ENCODE results near the gene PRDX5.

PRDX5 gene

GRCh38 chr11:64298966-64299846 lies 18.7 kb upstream of the PRDX5 start:
- peaks cover 91% of the 10 kb centered on the region for H3K27me3 Mint-ChIP-seq (ENCODE audit: low read depth)
- TF ChIP-seq, protein P1, sequence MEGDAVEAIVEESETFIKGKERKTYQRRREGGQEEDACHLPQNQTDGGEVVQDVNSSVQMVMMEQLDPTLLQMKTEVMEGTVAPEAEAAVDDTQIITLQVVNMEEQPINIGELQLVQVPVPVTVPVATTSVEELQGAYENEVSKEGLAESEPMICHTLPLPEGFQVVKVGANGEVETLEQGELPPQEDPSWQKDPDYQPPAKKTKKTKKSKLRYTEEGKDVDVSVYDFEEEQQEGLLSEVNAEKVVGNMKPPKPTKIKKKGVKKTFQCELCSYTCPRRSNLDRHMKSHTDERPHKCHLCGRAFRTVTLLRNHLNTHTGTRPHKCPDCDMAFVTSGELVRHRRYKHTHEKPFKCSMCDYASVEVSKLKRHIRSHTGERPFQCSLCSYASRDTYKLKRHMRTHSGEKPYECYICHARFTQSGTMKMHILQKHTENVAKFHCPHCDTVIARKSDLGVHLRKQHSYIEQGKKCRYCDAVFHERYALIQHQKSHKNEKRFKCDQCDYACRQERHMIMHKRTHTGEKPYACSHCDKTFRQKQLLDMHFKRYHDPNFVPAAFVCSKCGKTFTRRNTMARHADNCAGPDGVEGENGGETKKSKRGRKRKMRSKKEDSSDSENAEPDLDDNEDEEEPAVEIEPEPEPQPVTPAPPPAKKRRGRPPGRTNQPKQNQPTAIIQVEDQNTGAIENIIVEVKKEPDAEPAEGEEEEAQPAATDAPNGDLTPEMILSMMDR (IDR thresholded peaks at IDR 0.05; ENCODE audit: unreplicated experiment in 3 of 3): no peak
- H3K4me3 Mint-ChIP-seq: peak overlapping the region; percentile 62 to 76 (median 75)
- no peaks in the 10 kb centered on the region for H3K36me3 Mint-ChIP-seq (ENCODE audit: low read depth)
- no peaks in the 10 kb centered on the region for H3K9me3 Mint-ChIP-seq
- H3K4me1 Mint-ChIP-seq: peaks cover 7% of the 10 kb centered on the region
- H3K27ac Mint-ChIP-seq: no peak overlapping the region

GRCh38 chr11:64299847-64300648 lies 17.9 kb upstream of the PRDX5 start, which contains the start of gene CATSPERZ:
TSS of gene CATSPERZ (plus strand) at chr11:64300358. CDS start at chr11:64300411, 53 bp downstream.
- no peaks in the 10 kb centered on the region for H3K36me3 Mint-ChIP-seq (ENCODE audit: low read depth)
- peaks cover 14% of the 10 kb centered on the region for H3K4me1 Mint-ChIP-seq
- peak within 1 kb of the TSS; percentile 62 to 76 (median 75) for H3K4me3 Mint-ChIP-seq
- no peaks in the 10 kb centered on the region for H3K9me3 Mint-ChIP-seq
- peaks cover 91% of the 10 kb centered on the region for H3K27me3 Mint-ChIP-seq (ENCODE audit: low read depth)
- TF ChIP-seq, protein P1 (IDR thresholded peaks at IDR 0.05; ENCODE audit: unreplicated experiment in 3 of 3): no peak
- no peak within 1 kb of the TSS for H3K27ac Mint-ChIP-seq

DNA sequence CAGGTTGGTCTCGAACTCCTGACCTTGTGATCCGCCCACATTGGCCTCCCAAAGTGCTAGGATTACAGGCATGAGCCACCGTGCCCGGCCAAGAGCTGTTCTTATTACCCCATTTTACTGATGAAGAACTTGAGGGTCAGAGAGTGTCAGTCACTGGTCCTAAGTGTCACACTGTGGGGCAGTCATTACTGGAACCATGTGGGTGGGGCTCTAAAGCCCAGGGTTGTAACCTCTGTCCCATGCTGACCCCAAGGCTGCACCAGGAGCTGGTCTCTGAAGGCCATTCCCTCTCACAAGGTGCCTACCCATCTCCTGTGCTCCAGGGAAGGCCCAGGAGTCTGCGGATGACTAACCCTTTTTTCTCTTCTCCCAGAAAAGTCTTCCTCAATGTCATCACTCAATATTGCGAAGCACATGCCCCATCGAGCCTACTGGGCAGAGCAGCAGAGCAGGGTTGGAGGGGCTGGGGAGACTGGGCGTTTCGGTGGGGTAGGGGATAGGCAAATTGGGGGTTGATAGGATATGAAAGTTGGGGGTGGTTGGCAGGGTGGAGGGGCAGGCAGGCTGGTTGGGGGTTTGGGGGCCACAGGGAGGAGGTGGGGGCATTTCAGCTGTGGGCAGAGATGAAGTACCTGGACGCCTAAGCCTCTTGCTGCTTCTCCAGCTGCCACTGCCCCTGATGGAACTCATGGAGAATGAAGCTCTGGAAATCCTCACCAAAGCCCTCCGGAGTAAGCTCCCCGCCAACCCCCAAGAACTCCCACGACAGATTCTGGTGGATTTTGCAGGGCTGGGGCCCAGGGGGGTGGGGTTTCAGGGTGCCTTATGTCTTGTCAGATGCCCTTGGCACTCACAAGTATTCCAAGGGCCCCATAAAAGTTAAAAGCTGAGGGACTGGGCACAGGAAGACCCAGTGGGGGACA lies 14.6 kb upstream of the PRDX5 start:
- Mint-ChIP-seq H3K27ac (no peak overlapping the region), H3K9me3 (no peaks in the 10 kb centered on the region), H3K36me3 (ENCODE audit: low read depth) (no peaks in the 10 kb centered on the region), H3K27me3 (ENCODE audit: low read depth) (peaks cover 60% of the 10 kb centered on the region), H3K4me3 (peak overlapping the region; percentile 93 to 94 (median 93)), H3K4me1 (peaks cover 26% of the 10 kb centered on the region)
- TF ChIP-seq, protein P1 (IDR thresholded peaks at IDR 0.05; ENCODE audit: unreplicated experiment in 3 of 3): no peak

GRCh38 chr11:64304032-64304315 lies 13.9 kb upstream of the PRDX5 start:
- Mint-ChIP-seq H3K4me1 (peaks cover 26% of the 10 kb centered on the region), H3K27me3 (ENCODE audit: low read depth) (peaks cover 54% of the 10 kb centered on the region), H3K36me3 (ENCODE audit: low read depth) (no peaks in the 10 kb centered on the region), H3K4me3 (peak overlapping the region; percentile 93 to 94 (median 93)), H3K9me3 (no peaks in the 10 kb centered on the region), H3K27ac (peak overlapping the region; percentile 69 to 97 (median 94))
- TF ChIP-seq, protein P1 (IDR thresholded peaks at IDR 0.05; ENCODE audit: unreplicated experiment in 3 of 3): no peak

DNA sequence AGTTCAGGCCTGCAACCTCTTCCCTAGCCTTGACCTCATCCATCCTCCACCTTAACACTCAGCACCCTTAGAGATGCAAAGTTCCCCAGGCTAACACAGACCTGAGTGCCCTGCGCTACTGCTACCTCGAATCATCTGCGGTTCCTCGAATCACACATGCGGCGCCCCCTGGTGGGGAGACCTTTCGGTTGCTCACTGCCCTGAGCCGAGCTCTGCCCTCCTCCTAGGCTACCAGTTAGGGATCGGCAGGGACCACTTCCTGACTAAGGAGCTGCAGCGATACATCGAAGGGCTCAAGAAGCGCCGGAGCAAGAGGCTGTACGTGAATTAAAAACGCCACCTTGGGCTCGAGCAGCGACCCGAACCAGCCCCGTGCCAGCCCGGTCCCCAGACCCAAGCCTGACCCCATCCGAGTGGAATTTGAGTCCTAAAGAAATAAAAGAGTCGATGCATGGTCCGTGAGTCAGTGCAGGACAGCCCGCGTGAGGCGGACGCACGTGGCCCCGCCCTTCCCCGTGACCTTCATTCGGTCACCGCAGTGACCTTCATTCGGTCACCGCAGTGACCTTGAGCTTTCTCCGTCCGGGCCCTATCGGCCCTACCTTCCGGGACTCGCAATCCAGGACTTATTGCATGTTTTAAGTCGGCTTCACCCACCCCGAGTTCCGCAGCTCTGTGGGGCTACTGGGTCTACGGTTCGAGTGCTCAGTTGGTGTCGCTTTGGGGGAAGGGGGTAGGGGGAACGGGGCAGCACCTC lies 13.4 kb upstream of the PRDX5 start:
- Mint-ChIP-seq H3K27ac (peak overlapping the region; percentile 69 to 97 (median 94)), H3K4me1 (peaks cover 26% of the 10 kb centered on the region), H3K27me3 (ENCODE audit: low read depth) (peaks cover 49% of the 10 kb centered on the region), H3K9me3 (no peaks in the 10 kb centered on the region), H3K36me3 (ENCODE audit: low read depth) (no peaks in the 10 kb centered on the region), H3K4me3 (peak overlapping the region; percentile 93 to 94 (median 93))
- TF ChIP-seq, protein P1 (IDR thresholded peaks at IDR 0.05; ENCODE audit: unreplicated experiment in 3 of 3): peak; percentile 83 to 86 (median 86)

Measured in nephron (organoid).